ENCODE measurements around the gene ATRX.
"Not testable (repeated sequence)": the region's sequence is repeated elsewhere in the genome, so short reads cannot be mapped to it uniquely, and the experiment has no call there.

ATRX gene

DNA sequence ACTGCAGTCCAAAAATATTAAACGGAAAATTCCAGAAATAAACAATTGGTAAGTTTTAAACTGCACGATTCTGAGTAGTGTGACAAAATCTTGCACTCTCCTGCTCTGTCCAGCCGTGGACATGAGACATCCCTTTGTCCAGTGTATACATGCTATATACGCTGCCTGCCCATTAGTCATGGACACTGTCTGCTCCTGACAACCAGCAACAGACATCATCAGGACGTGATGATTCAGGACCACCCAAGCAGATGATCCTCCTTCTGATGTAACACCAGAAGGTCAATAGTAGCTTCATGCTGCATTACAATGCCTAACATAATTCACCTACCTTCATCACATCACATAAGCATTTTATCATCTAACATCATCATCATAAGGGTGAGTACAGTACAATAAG, 36.3 kb downstream of the ATRX start:
- TF ChIP-seq, protein P1, sequence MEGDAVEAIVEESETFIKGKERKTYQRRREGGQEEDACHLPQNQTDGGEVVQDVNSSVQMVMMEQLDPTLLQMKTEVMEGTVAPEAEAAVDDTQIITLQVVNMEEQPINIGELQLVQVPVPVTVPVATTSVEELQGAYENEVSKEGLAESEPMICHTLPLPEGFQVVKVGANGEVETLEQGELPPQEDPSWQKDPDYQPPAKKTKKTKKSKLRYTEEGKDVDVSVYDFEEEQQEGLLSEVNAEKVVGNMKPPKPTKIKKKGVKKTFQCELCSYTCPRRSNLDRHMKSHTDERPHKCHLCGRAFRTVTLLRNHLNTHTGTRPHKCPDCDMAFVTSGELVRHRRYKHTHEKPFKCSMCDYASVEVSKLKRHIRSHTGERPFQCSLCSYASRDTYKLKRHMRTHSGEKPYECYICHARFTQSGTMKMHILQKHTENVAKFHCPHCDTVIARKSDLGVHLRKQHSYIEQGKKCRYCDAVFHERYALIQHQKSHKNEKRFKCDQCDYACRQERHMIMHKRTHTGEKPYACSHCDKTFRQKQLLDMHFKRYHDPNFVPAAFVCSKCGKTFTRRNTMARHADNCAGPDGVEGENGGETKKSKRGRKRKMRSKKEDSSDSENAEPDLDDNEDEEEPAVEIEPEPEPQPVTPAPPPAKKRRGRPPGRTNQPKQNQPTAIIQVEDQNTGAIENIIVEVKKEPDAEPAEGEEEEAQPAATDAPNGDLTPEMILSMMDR (IDR thresholded peaks at IDR 0.05; ENCODE audit: borderline replicate concordance, insufficient read depth, low read depth, low read length) = no peak
- no peak overlapping the region for H3K4me3 ChIP-seq (ENCODE audit: low read depth, low read length)

DNA sequence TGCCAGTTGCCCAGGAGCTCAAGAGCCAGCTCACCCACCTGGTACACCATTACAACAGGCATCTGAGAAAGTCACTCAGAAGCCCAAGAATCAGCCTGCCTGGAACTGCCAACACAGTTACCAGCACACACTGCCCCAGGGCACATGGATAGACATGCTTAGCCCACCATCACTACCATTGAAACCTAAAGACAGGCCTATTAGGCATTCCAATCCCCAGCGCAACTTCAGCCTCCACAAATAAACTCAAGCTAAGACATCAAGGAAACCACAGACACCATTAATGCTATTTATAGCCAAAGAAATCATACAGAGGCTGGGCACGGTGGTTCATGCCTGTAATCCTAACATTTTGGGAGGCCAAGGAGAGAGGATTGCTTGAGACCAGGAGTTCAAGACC, 42.3 kb downstream of the ATRX start:
- no peak overlapping the region for H3K4me3 ChIP-seq (ENCODE audit: low read depth, low read length)
- TF ChIP-seq, protein P1 (IDR thresholded peaks at IDR 0.05; ENCODE audit: borderline replicate concordance, insufficient read depth, low read depth, low read length) = no peak

DNA sequence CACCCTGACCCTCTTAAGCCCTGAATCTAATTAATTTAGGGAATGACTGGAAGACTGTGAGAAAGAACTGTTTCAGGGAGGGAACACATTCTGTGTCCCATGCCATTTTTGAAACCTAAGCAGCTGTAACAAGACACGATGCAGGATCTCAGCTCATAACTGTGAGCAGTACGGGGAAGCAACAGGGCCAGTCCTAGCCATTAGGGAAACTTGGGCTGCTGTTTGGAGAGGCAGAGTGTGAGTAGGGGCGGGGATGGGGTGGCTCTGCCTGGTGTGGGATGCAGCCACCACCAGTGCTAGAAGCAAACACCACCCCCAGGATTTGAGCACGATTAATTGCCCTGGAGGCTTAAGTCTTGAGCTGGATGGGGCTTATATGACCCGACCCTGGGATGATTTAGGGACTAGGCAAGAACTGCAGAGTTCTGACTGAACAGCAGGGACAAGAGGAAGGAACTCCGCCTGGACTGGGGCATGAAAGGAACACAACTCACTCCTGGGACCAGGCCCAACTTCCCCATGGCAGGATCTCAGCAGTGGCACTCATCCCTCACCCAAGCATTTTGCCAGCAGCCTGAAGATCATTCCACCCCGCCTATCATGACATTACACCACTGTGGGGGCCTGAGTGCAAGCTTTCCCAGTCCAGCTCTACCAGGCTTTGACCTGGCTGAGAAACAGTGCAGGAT, 43.1 kb downstream of the ATRX start:
- TF ChIP-seq, protein P1 (IDR thresholded peaks at IDR 0.05; ENCODE audit: borderline replicate concordance, insufficient read depth, low read depth, low read length) = no peak
- no peak overlapping the region for H3K4me3 ChIP-seq (ENCODE audit: low read depth, low read length)

DNA sequence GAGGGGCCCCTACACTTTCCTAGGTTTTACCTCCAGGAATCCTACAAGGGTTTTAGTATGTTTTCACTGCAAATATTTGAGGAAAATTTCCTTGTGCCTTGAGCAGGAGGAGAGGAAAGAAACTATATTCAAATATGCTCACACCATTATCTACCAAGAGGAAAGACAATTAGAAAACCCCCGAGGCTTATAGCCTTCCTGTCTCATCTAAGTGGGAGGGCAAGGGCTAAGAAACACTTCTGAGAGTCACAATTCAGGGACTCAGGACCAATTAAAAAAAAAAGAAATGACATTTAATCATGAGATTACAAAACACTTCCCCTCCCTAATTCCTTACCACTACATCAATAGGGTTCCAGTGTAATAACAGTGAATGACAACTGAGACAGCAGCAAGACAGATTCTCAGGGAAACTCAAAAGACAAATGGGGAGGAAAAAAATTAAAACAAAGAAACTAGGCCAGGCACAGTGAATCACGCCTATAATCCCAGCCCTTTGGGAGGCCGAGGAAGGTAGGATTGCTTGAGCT, 45.6 kb downstream of the ATRX start:
- H3K4me3 ChIP-seq (ENCODE audit: low read depth, low read length) = no peak overlapping the region
- TF ChIP-seq, protein P1 (IDR thresholded peaks at IDR 0.05; ENCODE audit: borderline replicate concordance, insufficient read depth, low read depth, low read length) = no peak

DNA sequence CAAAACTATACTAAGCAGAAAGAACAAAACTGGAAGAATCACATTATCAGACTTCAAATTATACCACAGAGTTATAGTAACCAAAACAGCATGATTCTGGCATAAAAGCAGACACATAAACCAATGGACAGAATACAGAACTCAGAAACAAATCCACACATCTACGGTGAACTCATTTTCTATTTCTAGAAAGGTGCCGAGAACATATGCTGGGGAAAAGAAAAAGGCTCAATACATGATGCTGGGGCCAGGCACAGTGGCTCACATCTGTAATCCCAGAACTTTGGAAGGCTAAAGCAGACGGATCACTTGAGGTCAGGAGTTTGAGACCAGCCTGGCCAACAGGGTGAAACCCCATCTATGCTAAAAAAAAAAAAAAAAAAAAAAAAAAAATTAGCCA, 52.7 kb downstream of the ATRX start:
- H3K4me3 ChIP-seq (ENCODE audit: low read depth, low read length) = no peak overlapping the region
- TF ChIP-seq, protein P1 (IDR thresholded peaks at IDR 0.05; ENCODE audit: borderline replicate concordance, insufficient read depth, low read depth, low read length) = no peak

DNA sequence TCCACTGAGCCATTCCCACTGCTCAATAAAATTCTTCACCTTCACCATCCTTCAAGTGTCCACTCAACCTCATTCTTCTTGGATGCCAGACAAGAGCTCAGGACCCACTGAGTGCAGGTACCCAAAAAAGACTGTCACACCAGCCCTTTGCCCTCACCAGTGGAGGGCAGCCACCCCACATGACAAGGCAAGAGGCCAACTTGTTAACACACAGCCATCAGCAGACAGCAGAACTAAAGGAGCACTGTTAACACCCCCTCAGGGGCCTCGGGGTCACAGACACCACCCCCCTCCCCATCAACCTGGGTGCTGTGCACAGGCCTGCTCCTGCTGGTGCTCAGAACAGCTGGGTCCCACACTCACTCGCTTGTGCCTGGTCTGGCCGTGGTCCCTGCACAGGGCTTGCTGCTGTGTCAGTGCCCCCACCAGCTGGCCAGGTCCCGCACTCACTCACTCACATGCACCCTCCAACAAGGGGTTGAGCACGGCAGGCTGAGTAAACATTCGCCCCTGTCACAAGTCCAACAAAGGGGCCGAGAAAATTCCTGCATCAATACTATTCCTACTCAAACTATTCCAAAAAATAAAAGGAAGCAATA, 54.1 kb downstream of the ATRX start:
- no peak overlapping the region for H3K4me3 ChIP-seq (ENCODE audit: low read depth, low read length)
- TF ChIP-seq, protein P1 (IDR thresholded peaks at IDR 0.05; ENCODE audit: borderline replicate concordance, insufficient read depth, low read depth, low read length) = no peak

DNA sequence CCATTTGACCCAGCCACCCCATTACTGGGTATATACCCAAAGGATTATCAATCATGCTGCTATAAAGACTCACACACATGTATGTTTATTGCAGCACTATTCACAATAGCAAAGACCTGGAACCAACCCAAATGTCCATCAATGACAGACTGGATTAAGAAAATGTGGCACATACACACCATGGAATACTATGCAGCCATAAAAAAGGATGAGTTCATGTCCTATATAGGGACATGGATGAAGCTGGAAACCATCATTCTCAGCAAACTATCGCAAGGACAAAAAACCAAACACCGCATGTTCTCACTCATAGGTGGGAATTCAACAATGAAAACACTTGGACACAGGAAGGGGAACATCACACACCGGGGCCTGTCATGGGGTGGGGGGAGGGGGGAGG, 59.9 kb downstream of the ATRX start:
- not testable (repeated sequence) for H3K4me3 ChIP-seq (ENCODE audit: low read depth, low read length)

Data from GM12875 (cell line).